Natural killer cell (primary cell): ENCODE measurements around the gene KCNK6. TPM values are rescaled to one million over a fixed set of nuclear protein-coding genes. Genes with fewer than 3 reads are reported as not detected.

Experiments used
- ATAC-seq, 3 donors: fragments of 150-1000 bp in 2 of 3; fragments of 200-7000 bp in 1 of 3; cut with Tn5 transposase; 1 replicate in 1 of 3; 2 replicates in 2 of 3; pipeline ENCODE4 v1.10.0; 2021; ENCODE audit warnings: mild to moderate bottlenecking in 2 of 3, moderate library complexity in 2 of 3
- DNase-seq, 2 donors: peaks; one replicate each; pipeline versions ENCODE4 v3.0.0 to v3.0.0-alpha.2; 2013 to 2021; ENCODE audit warnings: mixed read lengths in 1 of 2
- H3K27ac ChIP-seq: one replicate; pipeline ENCODE4 v1.5.1; 2013; ENCODE audit warnings: mild to moderate bottlenecking, low read length
- H3K27me3 ChIP-seq: one replicate; pipeline ENCODE4 v1.6.1; 2013; ENCODE audit warnings: low read length; ENCODE audit not compliant: control insufficient read depth, insufficient read depth
- H3K36me3 ChIP-seq: one replicate; pipeline ENCODE4 v1.6.1; 2013; ENCODE audit warnings: low read length; ENCODE audit not compliant: control insufficient read depth, insufficient read depth
- H3K4me1 ChIP-seq: one replicate; pipeline ENCODE4 v1.6.1; 2013; ENCODE audit warnings: low read length; ENCODE audit not compliant: control insufficient read depth, insufficient read depth
- H3K4me3 ChIP-seq: one replicate; pipeline ENCODE4 v1.5.1; 2013; ENCODE audit warnings: low read length
- H3K9me3 ChIP-seq: one replicate; pipeline ENCODE4 v1.6.1; 2013; ENCODE audit warnings: low read length; ENCODE audit not compliant: control insufficient read depth, insufficient read depth
- H3K27ac Mint-ChIP-seq, 2 donors: one replicate each; pipeline ENCODE4 v1.8.0; 2022; ENCODE audit warnings: mild to moderate bottlenecking in 2 of 2, mixed read lengths in 2 of 2, moderate library complexity in 1 of 2
- H3K27me3 Mint-ChIP-seq, 2 donors: one replicate each; pipeline ENCODE4 v1.8.0; 2022; ENCODE audit warnings: low read depth in 2 of 2, mixed read lengths in 2 of 2
- H3K36me3 Mint-ChIP-seq: one replicate; pipeline ENCODE4 v1.8.0; 2022; ENCODE audit warnings: mixed read lengths
- H3K4me1 Mint-ChIP-seq, 2 donors: one replicate each; pipeline ENCODE4 v1.8.0; 2022; ENCODE audit warnings: mixed read lengths in 2 of 2
- H3K4me3 Mint-ChIP-seq: one replicate; pipeline ENCODE4 v1.8.0; 2022; ENCODE audit warnings: mild to moderate bottlenecking, moderate library complexity, mixed read lengths
- H3K9me3 Mint-ChIP-seq, 2 donors: one replicate each; pipeline ENCODE4 v1.8.0; 2022; ENCODE audit warnings: mixed read lengths in 2 of 2
- CTCF ChIP-seq: fragments of 200-600 bp; IDR thresholded peaks from one replicate; pipeline ENCODE4 v1.8.0; 2022; ENCODE audit warnings: antibody characterized with exemption
- WGBS: methylation state at CpG from one replicate; pipeline ENCODE4 v1.1.7; 2013; ENCODE audit warnings: missing lambda C conversion rate; ENCODE audit not compliant: insufficient coverage; 5-methylcytosine and 5-hydroxymethylcytosine counted together
- intact Hi-C: fragments of 100-400 bp; cut with micrococcal nuclease; formaldehyde crosslinking; loops from one replicate; pipeline ENCODE4 v1.14.2; 2022
- total RNA-seq, 4 donors: library from RNA; stranded (reverse); fragments of 120-200 nt in 1 of 4; gene quantifications; one replicate each; pipeline versions ENCODE4 v1.2.3 to v1.2.4, GENCODE V29; 2013 to 2022

KCNK6 gene
- total RNA-seq, 3 donors from 2014 or later (not counting 1 experiment from before 2014, with no cell fraction given), result 2.1 to 6.2 (median 2.5) TPM

GRCh38 chr19:38278751-38279150 lies 40.9 kb upstream of the KCNK6 start:
- intact Hi-C loops, result no loop called here
- H3K36me3 ChIP-seq, result no peaks in the 10 kb centered on the region
- Mint-ChIP-seq H3K4me3 (no peak overlapping the region), H3K27me3 (no peaks in the 10 kb centered on the region), H3K4me1 (no peaks in the 10 kb centered on the region), H3K27ac (no peak overlapping the region), H3K36me3 (no peaks in the 10 kb centered on the region), H3K9me3 (no peaks in the 10 kb centered on the region)
- no peak for TF ChIP-seq CTCF
- DNase-seq (no peak), ATAC-seq (no peak)
- no CpG with 5 or more reads among the region's 2 CpGs for WGBS
- no peaks in the 10 kb centered on the region for H3K27me3 ChIP-seq
- no peak overlapping the region for H3K4me3 ChIP-seq
- no peaks in the 10 kb centered on the region for H3K9me3 ChIP-seq
- no peak overlapping the region for H3K27ac ChIP-seq
- no peaks in the 10 kb centered on the region for H3K4me1 ChIP-seq

GRCh38 chr19:38280030-38280921 lies 39.4 kb upstream of the KCNK6 start:
- H3K4me3 Mint-ChIP-seq, result no peak overlapping the region
- Histone ChIP-seq H3K27ac (no peak overlapping the region), H3K4me1 (no peaks in the 10 kb centered on the region), H3K4me3 (no peak overlapping the region), H3K36me3 (no peaks in the 10 kb centered on the region), H3K9me3 (no peaks in the 10 kb centered on the region), H3K27me3 (no peaks in the 10 kb centered on the region)
- H3K4me1 Mint-ChIP-seq, result no peaks in the 10 kb centered on the region
- H3K9me3 Mint-ChIP-seq, result no peaks in the 10 kb centered on the region
- no peak for TF ChIP-seq CTCF
- no peaks in the 10 kb centered on the region for H3K36me3 Mint-ChIP-seq
- WGBS, result 89% methylated on average over 15 of the region's 17 CpGs
- ATAC-seq (no peak), DNase-seq (no peak)
- no peaks in the 10 kb centered on the region for H3K27me3 Mint-ChIP-seq
- intact Hi-C loops, result no loop called here
- H3K27ac Mint-ChIP-seq, result no peak overlapping the region

- peak in 1 of 2 donors; percentile 42 for DNase-seq
- H3K4me3 Mint-ChIP-seq, result no peak overlapping the region
- H3K27ac Mint-ChIP-seq, result no peak overlapping the region
- no peaks in the 10 kb centered on the region for H3K9me3 Mint-ChIP-seq
- no peak for TF ChIP-seq CTCF
- Histone ChIP-seq H3K27me3 (no peaks in the 10 kb centered on the region), H3K4me1 (no peaks in the 10 kb centered on the region), H3K27ac (no peak overlapping the region), H3K36me3 (no peaks in the 10 kb centered on the region), H3K4me3 (no peak overlapping the region), H3K9me3 (no peaks in the 10 kb centered on the region)
- no peaks in the 10 kb centered on the region for H3K27me3 Mint-ChIP-seq
- ATAC-seq, result no peak
- intact Hi-C loops, result no loop called here
- H3K36me3 Mint-ChIP-seq, result no peaks in the 10 kb centered on the region
- WGBS, result 74% methylated on average over 7 of the region's 7 CpGs
- no peaks in the 10 kb centered on the region for H3K4me1 Mint-ChIP-seq
Observed at GRCh38 chr19:38281811-38282566, 37.7 kb upstream of the KCNK6 start.
